COLO829 (cell line): ENCODE results near the gene UBE2O.

Experiments used
- DNase-seq: peaks from one replicate; pipeline ENCODE4 v3.0.0; 2012; ENCODE audit warnings: low spot score

Gene UBE2O

GRCh38 chr17:76467366-76467765 lies 14.4 kb upstream of the UBE2O start, which contains the start of gene AANAT:
TSS of gene AANAT (plus strand) at chr17:76467603. CDS start at chr17:76468747, 1,144 bp downstream.
- no peak for DNase-seq

DNA sequence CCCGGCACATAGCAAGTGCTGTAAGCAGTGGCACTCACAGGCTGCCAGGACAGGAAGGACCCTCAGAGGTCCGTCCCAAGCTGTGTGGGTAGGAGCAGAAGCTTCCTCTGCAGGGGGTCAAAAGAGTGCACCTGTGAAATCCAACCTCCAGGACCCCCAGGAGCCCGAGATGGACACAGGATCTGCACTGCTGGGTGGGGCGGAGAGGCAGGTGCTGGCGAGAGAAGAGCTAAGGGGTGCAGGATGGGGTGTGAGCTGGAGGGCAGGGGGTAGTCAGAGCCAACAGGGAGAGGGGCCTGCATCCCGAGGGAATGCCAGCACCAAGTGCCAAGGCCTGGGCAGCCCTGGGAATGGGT lies 13.8 kb upstream of the UBE2O start:
- no peak for DNase-seq

- no peak for DNase-seq
Measured at GRCh38 chr17:76462556-76463290, 9.8 kb upstream of the UBE2O start.

GRCh38 chr17:76461765-76462555 lies 9.0 kb upstream of the UBE2O start:
- no peak for DNase-seq

DNA sequence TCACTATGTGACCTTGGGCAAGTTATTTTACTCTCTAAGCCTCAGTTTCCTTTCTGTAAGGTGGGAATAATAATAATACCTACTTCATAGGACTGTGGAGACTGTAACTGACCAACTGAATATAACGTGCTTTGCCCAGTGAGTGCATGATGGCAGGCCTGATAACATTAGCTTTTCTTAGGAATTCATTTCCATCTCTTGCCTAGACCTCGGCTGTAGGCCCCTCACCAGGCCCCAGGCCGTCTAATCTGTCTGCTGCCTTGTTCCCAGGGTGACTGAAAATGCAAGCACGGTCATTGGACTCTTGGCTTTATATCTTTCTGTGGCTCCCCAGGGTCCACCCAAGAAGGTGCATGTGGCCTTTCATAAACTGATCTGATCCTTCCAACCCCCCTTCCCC lies 6.7 kb upstream of the UBE2O start:
- DNase-seq: no peak

DNA sequence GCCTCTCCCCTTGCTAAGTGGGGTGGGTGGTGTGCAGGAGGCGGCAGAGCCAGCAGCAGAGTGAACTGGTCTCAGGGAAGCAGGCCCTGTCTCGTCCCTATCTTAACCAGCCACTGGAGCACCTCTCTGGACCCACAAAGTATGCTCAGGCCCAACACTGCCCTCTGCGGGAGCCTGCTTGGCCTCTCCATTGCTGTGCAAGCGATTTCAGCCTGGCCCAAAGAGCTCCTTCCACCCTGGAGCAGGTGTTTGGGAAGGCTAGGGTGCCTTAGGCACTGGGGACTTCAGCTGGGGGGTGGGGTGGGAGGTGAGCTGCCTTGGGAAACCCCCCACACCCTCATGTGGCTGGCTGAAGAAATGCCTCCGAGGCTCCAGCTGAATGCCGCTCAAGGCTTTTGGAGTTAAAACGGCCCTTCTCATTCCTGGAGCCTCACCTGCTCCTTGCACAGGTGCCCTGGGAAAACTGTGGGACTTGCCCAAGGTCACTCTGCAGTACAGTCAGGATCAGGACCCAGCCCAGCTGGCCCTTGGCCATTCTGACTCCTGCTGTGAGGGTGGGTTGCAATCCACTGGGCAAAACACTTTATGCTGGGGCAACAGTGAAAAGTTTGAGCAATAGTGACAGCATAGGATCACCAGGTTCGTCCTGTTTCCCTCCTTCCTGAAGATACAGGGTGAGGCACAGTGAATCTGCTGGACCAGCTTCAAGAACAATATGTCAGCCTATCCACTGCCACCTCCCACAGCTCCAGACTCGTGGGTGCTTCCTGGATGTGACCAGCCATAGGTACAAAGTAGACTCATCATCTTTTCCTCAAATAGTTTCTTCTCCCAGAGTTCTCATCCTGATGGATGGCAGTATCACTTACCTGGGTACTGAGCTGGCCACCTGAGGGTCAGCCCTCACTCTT lies 5.9 kb upstream of the UBE2O start:
- no peak for DNase-seq

GRCh38 chr17:76453431-76453743 lies 435 bp upstream of the UBE2O start:
- no peak for DNase-seq

DNA sequence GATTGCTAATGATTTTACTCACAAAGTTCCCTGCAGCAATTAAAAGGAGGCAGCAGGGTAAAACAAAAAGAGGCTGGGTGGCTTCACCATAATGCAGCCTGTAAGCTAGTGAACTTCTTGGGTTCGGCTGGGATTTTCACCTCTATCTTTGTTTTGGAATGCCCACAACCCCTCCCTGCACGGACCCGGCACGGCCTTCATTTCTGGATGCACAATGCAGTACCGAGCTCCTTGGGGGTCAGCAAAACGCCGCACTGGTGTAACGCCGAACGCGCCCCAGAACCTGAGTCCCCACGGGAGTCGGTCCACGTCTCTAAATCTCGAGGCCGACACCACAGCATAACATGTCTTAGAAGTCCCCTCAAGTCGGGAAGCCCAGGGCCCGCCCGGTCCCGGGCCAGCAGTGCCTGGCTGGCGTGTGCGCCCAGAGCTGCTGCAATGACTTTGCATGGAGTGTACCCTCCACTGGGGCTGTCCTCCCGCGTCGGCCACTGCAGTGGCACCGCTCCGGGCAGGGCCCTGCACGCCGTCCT lies 759 bp downstream of the UBE2O start:
- DNase-seq: no peak

GRCh38 chr17:76451506-76451905 lies 1.4 kb downstream of the UBE2O start:
- no peak for DNase-seq

GRCh38 chr17:76449126-76449525 lies 3.8 kb downstream of the UBE2O start:
- DNase-seq: no peak

DNA sequence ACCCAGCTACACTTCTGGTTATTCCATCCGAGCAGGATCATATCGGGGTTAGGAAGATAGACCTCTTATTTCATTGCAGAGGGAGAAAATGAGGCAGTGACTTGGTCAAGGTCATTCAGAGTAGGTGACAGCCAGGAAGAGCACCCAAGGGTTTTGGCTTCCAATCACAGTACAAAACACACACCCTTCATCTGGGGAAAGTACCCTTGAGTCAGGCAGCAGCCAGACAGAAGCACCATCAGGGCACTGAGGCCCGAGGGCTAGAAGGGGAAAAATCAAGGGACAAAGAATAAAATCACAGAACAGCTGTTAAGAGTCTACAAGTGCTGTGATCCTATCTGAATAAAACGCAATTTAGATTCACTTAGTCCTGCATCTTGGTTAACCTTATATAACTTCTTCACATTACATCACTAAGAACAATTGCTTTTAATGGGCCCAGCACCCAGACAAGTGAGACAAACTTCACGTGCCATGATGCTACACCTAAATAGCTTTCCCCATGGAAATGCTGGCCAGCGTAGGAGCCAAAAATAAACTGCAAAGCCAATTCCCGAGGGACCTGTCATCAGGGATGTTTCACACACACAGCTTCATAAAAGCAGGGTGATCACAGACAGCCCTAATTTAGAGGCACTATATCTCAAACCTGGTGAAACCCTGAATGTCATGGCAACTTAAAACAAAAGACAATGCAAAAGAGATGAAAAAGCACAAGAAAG lies 4.9 kb downstream of the UBE2O start:
- no peak for DNase-seq

DNA sequence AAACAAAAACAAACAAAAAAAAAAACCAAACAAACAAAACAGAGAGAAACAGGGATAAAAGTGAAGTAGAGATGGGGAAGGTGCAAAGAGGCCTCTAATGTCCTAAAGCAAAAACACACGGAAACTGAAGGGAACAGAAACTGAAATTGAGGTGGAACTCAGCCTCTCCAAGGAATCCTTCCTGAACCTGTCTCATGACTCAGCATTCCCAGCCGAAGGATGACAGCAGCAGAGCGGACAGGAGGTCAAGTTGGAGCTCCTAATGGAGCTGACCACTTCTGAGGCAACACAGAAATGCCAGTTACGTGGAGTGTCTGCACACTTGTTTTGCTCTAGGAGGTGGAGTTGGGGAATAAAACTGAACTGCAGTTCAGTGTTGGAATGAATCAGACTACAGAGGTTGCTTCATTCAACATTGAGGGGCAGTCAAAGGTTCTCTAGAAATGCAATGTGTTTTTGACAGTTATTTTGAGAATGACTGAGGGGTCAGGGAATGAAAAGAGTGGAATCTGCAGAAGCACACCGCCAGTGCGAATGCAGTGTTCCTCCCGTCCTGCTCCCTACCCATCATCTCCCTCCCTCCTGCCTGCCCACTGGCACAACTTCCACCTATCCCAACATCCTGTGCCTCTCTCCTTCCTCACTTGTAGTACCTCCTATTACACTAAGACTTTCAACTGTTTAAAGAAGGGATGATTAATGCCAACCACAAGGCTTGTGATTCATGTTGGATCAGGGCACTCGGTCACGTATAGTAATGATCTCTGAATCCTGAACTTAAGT lies 6.3 kb downstream of the UBE2O start:
- peak; percentile 77 for DNase-seq

DNA sequence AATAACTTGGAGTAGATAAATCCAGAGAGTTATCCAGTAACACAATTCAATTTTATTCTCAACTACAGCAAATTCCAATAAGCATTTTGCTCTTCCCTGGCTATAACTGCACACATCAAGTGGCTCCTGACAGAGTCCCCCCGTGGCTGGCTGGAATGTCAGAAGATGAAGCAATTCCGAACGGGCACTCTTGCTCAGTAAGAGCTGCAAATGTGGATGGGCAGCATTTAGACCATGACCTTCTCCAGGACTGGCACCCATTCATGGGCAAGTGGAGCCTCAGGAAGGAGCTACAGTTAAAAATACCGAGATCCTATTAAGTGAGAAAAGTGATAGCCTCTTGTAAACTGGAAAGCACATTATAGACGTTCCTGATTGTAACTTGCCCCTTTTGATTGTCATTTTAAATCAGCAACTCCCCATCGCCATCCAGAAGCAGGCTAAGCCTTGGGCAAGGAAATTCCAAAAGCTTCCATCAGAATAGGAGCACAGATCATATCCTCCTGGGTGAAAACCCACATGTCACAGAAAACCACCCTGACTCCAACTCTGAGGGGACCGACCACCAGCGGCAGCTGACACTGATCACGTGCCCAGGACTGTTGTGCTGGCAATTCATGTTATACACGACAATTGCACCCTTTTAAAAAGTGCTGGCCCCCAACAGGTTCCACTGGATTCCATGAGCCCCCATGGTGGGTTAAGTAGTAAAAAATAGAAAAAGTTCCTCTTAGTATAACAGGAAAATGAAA lies 7.1 kb downstream of the UBE2O start:
- DNase-seq: no peak

DNA sequence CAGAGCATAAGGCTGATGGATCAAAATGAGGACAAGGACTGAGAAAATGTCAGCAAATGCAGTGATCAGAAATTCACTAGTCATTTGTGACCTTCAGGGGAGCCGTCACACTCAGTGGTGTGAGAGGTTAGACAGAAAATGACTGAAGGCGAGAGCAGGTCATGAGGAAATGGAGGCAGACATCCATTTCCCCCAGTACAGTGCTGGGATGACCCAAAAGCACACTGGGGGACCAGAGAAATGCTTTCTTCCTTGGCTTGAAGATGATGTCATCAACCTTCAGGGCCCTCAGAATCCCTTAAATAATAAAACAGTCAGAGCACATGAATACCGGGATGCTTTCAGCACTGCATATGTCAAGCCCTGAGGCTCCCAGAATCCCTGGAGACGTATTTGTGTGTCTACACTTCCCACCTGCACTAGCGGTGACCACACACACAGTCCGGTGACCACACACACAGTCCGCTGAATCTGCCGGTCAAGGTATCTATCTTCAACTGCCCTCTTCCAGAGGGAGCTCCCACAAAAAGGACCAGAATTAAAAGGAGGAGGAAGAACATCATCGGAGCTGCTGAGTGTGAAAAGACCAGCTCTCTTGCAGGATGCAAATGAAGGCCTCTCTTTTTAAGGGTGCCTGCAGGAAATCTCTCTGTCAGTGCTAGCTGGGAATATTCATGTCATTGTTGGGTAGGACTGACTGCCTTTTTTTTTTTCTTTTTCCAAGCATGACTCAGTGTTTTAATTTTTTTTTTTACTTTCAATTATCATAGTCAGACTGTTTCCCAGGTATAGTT lies 8.2 kb downstream of the UBE2O start:
- DNase-seq: peak; percentile 44

DNA sequence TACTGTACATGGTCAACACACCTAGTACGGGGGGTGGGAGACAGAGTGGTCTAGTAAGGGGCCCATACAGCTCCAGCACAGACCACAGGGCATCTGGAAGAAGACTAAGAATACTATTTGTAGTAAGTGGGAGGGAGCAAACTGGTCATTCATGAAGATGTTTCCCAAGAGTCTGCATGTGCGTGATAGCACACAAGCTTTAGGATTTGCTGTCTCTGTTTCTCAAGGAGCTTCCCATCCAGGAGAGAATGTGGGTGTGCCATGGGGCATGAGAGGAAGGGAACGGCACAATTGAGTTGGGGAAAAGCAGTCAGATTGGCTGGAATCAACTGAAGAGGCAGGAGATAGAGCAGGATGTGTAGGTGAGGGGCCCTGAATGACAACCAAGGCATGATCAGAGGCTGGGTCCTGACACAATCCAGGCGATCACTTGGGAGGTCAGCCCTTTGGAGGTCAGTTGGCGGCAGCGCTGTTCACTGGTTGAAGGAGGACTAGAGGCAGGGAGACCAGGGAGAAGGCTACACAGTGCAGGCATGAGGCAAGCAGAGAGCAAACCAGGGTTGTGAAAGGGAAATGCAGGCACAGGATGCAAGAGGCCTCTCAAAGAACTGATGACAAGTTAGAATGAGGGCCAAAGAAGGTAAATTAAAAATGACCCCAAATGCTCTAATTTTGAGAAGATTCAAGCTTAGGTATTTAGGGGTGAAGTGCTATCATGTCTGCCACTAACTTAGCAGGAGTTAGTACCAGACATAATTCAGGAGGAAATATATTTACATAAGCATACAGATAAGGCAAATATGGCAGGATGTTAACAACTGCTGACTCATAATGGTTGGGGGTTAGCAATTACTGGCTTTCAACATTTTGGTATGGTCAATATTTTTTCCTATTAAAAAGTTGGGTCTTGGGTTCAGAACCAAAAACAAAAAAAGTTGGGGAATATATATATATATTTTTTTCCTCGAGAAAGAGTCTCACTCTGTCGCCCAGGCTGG lies 10.3 kb downstream of the UBE2O start:
- no peak for DNase-seq

DNA sequence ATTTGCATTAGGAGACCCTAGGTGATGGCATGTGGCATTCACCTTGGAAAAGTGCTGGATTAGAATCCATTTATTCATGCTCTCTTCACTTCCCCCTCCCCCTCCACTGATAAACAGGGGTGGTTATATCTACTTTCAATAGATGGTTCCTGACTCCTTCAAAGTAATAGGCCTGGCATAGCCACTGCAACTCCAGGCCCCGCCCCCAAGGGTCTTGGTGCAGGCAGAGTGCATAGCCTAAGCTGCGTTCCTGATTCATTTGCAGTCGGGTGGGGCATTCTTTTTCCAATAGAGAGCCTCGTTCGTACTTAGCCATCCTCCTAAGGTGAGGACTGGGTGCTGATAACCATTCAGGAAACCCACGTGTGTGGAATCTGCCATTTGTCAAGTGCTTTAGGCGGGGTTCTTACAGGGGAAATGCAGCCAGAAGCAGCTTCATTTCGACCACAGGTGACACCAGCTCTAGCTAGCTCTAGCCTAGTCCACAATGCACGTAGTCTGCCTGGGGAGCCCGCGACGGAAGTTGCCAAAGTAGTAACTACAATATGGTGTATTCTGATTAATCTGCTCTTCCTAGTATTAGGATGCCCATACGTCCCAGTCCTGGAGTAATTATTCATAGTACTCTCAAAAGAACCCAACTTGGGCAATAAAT lies 11.1 kb downstream of the UBE2O start:
- no peak for DNase-seq

DNA sequence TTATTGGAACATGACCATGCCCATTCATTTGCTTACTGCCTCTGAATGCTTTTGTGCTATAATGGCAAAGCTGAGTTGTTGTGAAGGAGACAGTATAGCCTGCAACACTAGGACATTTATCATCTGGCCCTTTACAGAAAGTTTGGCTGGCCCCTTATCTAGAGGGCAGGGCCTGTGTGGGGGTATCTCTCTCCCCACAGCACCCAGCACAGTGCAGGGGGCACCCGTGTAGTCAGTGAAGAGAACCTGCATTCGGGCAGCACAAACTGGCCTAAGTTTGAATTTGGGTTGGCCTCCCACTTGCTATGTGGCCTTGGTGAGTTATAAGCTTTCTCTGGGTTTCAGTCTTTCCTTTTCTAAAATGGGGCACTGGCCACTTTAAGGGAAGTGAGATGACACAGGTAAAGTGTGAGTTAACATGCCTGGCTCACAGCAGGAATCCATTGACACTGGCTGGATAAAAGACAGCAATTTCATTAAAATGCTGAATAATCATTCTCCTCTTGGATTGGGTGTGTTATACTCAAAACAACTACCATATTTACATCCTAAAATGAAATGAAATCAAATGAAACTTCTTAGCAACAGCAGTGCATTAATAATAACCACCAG lies 12.1 kb downstream of the UBE2O start:
- no peak for DNase-seq
